PFSK-1 (cell line): Measurements from ENCODE around the gene CHSY3.

Source experiments
- FOXP2 ChIP-seq: optimal IDR thresholded peaks from 2 replicates; pipeline ENCODE3; 2011; ENCODE audit warnings: borderline replicate concordance, control low read depth, inconsistent platforms; ENCODE audit not compliant: insufficient read depth; ENCODE audit errors: extremely low read length, extremely low read depth
- POLR2AphosphoS5 ChIP-seq: IDR thresholded peaks from 2 replicates; pipeline ENCODE4 v1.6.1; 2012; ENCODE audit warnings: low read depth, mild to moderate bottlenecking, control low read depth, low read length, moderate library complexity
- REST ChIP-seq, 2 experiments: IDR thresholded peaks; 2 replicates each; pipeline versions ENCODE4 v1.6.1 to v1.8.0; 2011 to 2012; ENCODE audit warnings: low read depth in 2 of 2, low read length in 2 of 2, control low read depth in 1 of 2, inconsistent platforms in 1 of 2, mild to moderate bottlenecking in 1 of 2, moderate library complexity in 1 of 2; ENCODE audit not compliant: insufficient read depth in 1 of 2
- SIN3A ChIP-seq: IDR thresholded peaks from 2 replicates; pipeline ENCODE4 v1.6.1; 2012; ENCODE audit warnings: mild to moderate bottlenecking, low read length, moderate library complexity, borderline replicate concordance; ENCODE audit not compliant: insufficient read depth
- TAF1 ChIP-seq: IDR thresholded peaks from 2 replicates; pipeline ENCODE4 v1.6.1; 2012; ENCODE audit warnings: low read length, control low read depth, borderline replicate concordance; ENCODE audit not compliant: insufficient read depth

GRCh38 chr5:130078661-130079060 lies 174.4 kb downstream of the CHSY3 start:
- TF ChIP-seq SIN3A (no peak), TAF1 (no peak), POLR2AphosphoS5 (no peak), REST (IDR thresholded peaks at IDR 0.05; ENCODE audit: insufficient read depth in 1 of 2, low read depth in 2 of 2, low read length in 2 of 2) (no peak), FOXP2 (no peak)
